Activated CD8-positive, alpha-beta memory T cell treated with anti-CD3 and anti-CD28 coated beads for 1 hour (primary cell): ENCODE results near the gene ZFHX3.

Source experiments
- DNase-seq, 2 donors: peaks; one replicate each; pipeline ENCODE4 v3.0.0-alpha.2; 2020; ENCODE audit warnings: low read depth in 1 of 2; ENCODE audit errors: extremely low read depth in 1 of 2

Gene ZFHX3

GRCh38 chr16:72857834-72858664 lies 189.9 kb downstream of the ZFHX3 start:
- DNase-seq, result no peak

- no peak for DNase-seq
Measured at GRCh38 chr16:72856797-72857196, 191.1 kb downstream of the ZFHX3 start.

- no peak for DNase-seq
Measured at GRCh38 chr16:72854267-72854959, 193.5 kb downstream of the ZFHX3 start.

GRCh38 chr16:72853575-72854266 lies 194.2 kb downstream of the ZFHX3 start:
- no peak for DNase-seq

- DNase-seq, result no peak
Measured at GRCh38 chr16:72852421-72852820, 195.5 kb downstream of the ZFHX3 start.

- DNase-seq, result no peak
Measured at GRCh38 chr16:72850853-72851252, 197.1 kb downstream of the ZFHX3 start.

- no peak for DNase-seq
Measured at GRCh38 chr16:72850021-72850420, 197.9 kb downstream of the ZFHX3 start.

- no peak for DNase-seq
Measured at GRCh38 chr16:72848759-72849664, 198.9 kb downstream of the ZFHX3 start.

GRCh38 chr16:72848028-72848400 lies 199.9 kb downstream of the ZFHX3 start:
- no peak for DNase-seq

- no peak for DNase-seq
Measured at GRCh38 chr16:72847187-72848027, 200.5 kb downstream of the ZFHX3 start.

GRCh38 chr16:72846594-72846993 lies 201.3 kb downstream of the ZFHX3 start:
- DNase-seq, result no peak

GRCh38 chr16:72845322-72846020 lies 202.5 kb downstream of the ZFHX3 start:
- no peak for DNase-seq

- no peak for DNase-seq
Measured at GRCh38 chr16:72844225-72844920, 203.6 kb downstream of the ZFHX3 start.

- no peak for DNase-seq
Measured at GRCh38 chr16:72841506-72841905, 206.4 kb downstream of the ZFHX3 start.

- DNase-seq, result no peak
Measured at GRCh38 chr16:72840631-72841381, 207.1 kb downstream of the ZFHX3 start.

- no peak for DNase-seq
Measured at GRCh38 chr16:72838951-72839350, 209.0 kb downstream of the ZFHX3 start.

- DNase-seq, result no peak
Measured at GRCh38 chr16:72838586-72838910, 209.4 kb downstream of the ZFHX3 start.
